Retinal pigment epithelial cell (primary cell): ENCODE data around the gene TMEM200A.

Source experiments
- DNase-seq: peaks from one replicate; pipeline ENCODE4 v3.0.0-alpha.2; 2010; ENCODE audit warnings: low read depth
- H3K4me3 ChIP-seq: 2 replicates; pipeline ENCODE4 v1.5.1; 2011; ENCODE audit warnings: mild to moderate bottlenecking, low read length, control low read depth, moderate library complexity
- TF ChIP-seq, protein P1 (sequence below): conservative IDR thresholded peaks from 2 replicates; pipeline ENCODE4 v1.5.1; 2011; ENCODE audit warnings: low read depth, low read length, control low read depth, inconsistent platforms

Gene TMEM200A

DNA sequence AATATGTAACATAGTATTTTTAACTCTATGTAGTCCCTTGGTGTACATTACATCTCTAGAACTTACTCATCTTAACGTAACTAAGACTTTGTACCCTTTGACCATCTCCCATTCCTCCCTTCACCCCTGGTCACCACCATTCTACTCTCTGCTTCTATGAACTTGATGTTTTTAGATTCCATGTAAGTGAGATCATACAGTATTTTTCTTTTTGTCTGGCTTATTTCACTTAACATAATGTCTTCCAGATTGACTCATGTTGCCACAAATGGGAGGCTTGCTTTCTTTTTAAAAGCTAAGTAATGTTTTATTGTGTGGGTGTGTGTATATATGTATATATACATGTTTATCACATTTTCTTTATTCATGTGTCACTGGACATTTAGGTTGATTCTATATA lies 55.8 kb downstream of the TMEM200A start:
- TF ChIP-seq, protein P1, sequence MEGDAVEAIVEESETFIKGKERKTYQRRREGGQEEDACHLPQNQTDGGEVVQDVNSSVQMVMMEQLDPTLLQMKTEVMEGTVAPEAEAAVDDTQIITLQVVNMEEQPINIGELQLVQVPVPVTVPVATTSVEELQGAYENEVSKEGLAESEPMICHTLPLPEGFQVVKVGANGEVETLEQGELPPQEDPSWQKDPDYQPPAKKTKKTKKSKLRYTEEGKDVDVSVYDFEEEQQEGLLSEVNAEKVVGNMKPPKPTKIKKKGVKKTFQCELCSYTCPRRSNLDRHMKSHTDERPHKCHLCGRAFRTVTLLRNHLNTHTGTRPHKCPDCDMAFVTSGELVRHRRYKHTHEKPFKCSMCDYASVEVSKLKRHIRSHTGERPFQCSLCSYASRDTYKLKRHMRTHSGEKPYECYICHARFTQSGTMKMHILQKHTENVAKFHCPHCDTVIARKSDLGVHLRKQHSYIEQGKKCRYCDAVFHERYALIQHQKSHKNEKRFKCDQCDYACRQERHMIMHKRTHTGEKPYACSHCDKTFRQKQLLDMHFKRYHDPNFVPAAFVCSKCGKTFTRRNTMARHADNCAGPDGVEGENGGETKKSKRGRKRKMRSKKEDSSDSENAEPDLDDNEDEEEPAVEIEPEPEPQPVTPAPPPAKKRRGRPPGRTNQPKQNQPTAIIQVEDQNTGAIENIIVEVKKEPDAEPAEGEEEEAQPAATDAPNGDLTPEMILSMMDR, result no peak
- H3K4me3 ChIP-seq, result no peak overlapping the region
- DNase-seq, result no peak

- H3K4me3 ChIP-seq, result no peak overlapping the region
- no peak for DNase-seq
- TF ChIP-seq, protein P1, result no peak
Measured at GRCh38 chr6:130423044-130423443, 57.2 kb downstream of the TMEM200A start.

DNA sequence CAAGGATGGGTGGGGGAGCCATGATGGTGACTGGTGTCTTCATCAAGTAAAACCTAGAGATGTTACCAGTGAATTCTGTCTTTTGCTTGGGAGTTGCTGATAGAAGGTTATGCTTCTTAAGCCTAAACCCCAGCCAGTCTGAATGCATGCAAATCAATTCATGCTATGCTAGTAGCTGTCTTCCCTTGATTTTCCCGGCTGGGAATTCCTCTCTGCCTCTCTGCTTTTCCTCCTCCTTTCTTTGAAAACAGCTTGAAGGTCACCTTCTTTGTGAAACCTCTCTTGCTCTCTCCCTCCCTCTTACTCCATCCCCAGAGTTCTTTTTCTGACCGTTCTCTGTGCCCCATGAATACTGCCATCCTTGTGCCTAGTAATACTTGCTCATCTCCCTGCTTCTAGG lies 58.9 kb downstream of the TMEM200A start:
- TF ChIP-seq, protein P1, result no peak
- no peak overlapping the region for H3K4me3 ChIP-seq
- no peak for DNase-seq

GRCh38 chr6:130425537-130425936 lies 59.7 kb downstream of the TMEM200A start:
- TF ChIP-seq, protein P1, result no peak
- no peak overlapping the region for H3K4me3 ChIP-seq
- peak; percentile 79 for DNase-seq

GRCh38 chr6:130426066-130426721 lies 60.4 kb downstream of the TMEM200A start:
- no peak for DNase-seq
- no peak overlapping the region for H3K4me3 ChIP-seq

GRCh38 chr6:130431346-130431852 lies 65.6 kb downstream of the TMEM200A start:
- TF ChIP-seq, protein P1, result no peak
- no peak for DNase-seq

More at GRCh38 chr6:130426066-130426721, 60.4 kb downstream of the TMEM200A start:
- TF ChIP-seq, protein P1, result no peak

GRCh38 chr6:130432838-130433237 lies 67.0 kb downstream of the TMEM200A start:
- TF ChIP-seq, protein P1, result no peak
- DNase-seq, result no peak
- no peak overlapping the region for H3K4me3 ChIP-seq

More at GRCh38 chr6:130431346-130431852, 65.6 kb downstream of the TMEM200A start:
- H3K4me3 ChIP-seq, result no peak overlapping the region
